ENCODE data around the gene TSPYL6.

Gene TSPYL6

DNA sequence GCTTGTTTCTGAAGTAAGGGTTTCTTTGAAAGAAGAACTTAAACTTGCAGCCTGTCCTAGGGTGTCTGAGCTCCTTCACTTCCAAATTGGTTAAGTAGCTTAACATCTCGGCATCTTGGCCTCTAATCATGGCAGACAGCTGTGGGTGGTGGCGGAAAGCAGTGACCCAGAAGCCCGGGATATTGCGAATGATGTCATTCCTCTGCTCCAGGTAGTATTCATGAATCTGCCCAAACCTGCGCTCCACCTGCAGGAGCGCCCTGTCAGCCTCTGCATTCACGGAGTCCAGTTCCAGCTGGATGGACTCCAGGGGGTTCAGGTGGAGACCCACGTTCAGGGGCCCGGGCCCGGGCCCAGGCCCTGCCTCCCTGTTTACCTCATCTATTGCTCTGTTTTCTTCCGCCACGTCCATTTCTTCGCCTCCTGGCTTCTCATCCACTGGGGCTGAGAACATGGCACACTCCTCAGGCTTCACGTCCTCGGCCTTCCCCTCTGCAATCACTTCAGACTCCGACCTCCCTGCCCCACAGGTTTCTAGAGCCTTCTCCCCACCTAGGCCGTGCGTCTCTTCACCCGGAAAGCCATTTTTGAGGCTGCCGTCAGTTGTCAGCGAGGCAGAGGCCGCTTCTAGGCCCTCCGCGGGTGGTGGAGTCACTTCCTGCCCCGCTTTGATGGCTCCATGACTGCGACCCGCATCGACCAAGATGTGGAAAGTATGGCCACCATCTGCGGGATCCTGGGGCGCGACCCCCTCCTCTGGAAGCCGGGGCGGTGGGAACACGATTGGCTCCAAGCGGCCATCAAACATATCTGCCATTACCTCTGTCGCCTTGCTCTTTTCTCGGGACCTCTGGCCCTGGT is 569 bp downstream of the TSPYL6 start:
- no peak for DNase-seq

DNA sequence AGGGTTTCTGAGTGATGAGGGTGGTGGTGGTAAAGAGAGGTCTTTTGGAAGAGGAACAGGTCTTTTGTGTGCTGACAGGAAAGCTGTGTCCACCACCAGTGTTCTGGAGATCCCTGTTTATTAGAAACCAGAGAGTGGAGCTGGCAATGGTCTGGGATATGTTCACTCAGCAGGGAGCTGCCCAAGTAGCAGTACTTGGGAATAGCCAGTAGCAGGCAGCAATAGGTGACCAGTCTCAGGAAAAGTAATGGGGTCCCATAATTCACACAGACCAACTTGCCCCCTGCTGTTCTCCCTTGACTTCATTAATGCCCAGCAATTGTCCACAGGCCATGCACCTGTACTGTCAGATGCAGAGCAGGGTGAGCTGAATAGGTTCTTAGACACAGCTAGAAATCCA is 1.8 kb downstream of the TSPYL6 start:
- DNase-seq: no peak

DNA sequence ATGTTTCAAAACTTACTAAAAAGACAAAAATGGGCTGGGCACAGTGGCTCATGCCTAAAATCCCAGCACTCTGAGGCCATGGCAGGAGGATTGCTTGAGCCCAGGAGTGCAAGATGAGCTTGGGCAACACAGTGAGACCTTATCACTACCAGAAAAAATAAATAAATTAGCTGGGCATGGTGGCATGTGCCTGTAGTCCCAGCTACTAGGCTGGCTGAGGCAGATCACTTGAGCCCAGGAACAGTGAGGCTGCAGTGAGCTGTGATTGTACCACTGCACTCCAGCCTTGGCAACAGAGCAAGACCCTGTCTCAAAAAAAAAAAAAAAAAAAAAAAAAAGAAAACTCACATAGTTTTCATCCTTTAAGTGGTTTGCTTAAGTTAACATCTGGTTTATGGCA is 6.4 kb downstream of the TSPYL6 start:
- DNase-seq: no peak

DNA sequence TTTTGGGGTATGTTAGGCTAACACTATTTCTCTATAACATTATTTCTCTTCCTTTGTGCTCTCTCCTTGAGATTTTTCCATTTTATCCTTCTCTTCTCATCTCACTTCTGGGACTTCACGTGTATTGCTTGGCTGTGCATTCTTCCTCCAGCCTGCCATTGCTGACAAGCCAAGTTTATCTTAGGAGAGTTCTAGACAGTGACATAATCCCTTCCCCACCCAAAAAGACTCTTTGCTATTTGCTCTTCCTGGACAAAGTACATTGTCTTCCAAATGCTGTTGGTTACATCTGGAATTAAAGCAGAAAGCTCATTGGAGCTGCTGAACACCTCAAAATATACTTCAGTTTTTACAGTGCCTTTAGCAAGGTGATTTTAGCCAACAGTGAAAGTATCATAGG is 8.9 kb downstream of the TSPYL6 start:
- DNase-seq: no peak

DNA sequence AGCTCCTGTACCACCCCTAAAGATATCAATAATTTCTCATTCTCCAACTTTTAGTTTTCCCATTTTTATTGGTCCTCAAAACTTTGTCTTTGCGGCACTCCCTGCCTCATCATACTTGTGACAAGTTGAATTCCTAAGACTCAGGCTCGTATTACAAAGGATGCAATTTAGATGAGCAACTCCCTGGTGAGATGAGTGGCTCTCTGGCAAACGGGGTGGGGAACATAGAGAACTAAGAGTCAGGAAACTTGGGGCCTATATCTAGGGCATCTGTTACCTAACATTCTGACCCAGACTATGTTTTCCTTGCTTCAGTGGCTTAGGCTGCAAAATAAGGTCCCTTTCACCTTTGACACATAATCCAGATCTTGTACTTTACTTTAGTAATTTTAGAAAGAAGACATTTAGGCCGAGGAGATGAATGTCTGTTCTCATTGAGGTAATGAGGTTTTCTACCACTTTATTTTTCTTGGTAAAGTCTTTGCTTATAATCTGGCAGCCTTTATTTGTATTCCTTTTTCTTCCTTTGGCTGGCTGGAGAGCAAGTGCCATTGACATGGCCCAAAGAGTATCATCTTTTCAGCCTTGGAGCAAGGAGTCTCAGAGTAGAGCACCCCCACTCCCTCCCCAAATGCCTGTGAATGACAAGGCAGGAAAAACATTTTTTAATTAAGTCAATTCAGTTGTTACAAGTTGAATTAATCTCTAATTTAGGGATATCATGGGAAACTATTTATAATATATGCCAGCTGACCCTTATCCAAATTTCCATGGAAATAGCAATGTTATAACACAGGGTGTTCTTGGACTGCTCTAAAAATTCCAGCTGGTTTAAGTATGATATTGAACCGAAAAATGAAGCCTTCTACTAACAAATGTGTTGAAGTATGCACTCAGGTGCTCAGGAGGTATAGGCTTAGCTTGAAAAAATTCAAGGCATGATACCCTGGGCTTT is 15.2 kb downstream of the TSPYL6 start:
- DNase-seq: no peak

DNA sequence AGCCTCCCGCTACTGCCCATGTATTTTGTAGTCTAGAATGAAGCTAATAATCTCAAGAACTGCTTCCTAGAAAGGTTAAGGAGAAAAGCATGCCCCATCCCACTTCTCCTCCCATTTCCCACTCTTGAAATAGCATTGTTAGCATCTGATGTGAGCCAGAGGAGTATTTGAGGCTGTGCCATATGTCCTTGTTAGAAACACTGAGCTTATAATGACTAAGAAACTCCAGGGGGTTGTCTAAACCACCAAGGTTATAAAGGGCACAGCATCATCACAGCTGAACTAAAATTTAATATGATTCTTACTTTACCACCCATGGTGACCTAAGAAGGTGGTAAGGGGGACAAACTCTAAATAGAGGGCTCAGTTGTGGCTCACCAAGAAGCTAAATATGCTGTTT is 16.6 kb downstream of the TSPYL6 start:
- DNase-seq: peak; percentile 58

DNA sequence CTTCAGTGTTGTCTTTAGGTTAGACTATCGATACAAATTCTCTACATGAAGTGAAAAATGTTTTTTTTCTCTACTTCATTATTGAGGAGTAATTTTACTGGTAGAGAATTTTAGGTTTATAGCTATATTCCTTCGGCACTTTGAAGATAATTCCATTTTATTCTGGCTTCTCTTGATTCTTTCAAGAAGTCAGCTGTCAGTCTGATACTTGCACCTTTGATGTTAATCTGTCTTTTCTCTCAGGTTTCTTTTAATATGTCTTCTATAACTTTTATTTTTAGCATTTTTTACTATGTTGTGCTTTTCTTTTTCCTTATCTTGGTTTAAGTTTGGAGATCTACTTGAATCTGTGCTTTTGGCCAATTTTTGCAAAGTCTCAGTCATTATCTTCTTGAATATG is 18.6 kb downstream of the TSPYL6 start:
- DNase-seq: no peak

DNA sequence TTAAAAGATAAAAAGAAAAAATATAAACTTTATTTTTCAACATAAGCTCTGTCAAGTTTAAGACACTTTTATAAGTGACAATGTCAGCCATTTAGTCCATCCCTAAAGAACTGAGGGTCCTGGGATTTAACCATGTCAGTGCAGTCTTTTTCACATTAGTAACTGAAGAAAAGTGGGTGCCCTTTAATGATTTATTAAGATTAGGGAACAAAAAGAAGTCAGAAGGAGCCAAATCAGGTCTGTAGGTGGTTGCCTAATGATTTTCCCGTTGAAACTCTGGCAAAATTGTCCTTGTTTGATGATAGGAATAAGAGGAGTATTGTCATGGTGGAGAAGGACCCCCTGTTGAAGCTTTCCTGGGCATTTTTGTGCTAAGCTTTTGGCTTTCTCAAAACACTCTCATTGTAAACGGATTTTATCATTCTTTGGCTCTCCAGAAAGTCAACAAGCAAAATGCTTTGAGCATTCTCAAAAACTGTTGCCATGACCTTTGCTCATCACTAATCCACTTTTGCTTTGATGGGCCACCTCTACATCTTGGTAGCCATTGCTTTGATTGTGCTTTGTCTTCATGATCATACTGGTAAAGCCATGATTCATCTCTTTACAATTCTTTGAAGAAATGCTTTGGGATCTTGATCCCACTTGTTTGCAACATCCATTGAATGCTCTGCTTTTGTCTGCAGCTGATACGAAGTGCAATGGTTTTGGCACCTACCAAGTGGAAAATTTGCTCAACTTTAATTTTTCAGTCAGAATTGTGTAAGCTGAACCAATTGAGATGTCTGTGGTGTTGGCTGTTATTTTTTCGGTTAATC is 22.0 kb downstream of the TSPYL6 start:
- no peak for DNase-seq

DNA sequence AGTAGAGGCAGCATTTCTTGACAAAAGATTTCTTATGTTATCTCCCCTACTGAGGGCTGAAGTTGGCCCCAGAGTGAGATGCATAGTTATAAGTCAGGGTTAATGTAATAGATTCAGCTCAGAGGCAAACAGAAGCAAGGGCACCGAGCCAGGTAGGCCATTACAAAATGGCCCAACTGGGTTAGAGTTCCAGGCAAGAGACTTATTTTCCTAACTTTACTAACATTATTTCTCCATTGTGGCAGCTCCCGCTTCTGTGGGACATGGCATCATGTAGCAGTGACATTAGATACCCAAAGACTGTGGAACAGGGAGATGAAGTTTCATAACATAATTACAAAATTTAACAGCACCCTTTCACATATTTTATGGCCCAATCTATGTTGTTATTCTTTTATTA is 27.1 kb downstream of the TSPYL6 start:
- DNase-seq: no peak

DNA sequence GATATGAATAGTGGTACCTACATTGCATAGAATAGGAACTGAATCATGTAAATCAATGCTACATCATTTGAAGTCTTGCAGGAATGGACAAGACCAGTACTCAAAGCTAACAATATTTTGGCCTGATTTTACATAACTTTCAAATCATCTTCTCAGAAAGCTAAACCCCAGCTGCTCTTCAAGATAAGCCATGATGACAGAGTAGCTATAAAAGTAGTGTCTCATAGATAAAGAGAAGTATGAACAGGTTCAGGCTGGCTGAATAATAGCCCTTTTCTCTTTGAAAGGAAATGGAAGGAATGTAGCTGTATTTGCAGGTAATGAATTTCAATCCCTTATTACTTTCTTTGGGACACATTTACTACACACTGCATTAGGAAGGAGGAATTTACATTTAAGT is 28.2 kb downstream of the TSPYL6 start:
- DNase-seq: no peak

DNA sequence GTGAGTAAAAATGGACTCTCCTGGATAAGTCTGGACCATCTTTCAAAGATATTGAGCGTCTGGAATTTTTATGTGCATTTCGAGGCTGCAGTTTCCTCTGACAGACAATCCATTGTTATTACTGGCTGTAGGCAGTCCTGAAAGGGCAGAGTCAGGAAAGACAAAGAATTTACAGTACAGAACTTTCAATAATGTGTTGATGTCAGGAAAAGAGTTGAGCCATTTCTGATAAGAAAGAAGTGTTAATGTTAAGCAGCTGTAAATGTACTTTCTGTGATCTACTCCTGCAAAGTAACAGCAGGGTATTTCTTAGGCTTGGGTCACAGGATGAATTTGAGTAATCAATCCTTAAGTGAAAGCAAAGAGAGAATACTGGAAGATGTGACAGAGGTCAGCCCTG is 29.8 kb downstream of the TSPYL6 start:
- DNase-seq: no peak

DNA sequence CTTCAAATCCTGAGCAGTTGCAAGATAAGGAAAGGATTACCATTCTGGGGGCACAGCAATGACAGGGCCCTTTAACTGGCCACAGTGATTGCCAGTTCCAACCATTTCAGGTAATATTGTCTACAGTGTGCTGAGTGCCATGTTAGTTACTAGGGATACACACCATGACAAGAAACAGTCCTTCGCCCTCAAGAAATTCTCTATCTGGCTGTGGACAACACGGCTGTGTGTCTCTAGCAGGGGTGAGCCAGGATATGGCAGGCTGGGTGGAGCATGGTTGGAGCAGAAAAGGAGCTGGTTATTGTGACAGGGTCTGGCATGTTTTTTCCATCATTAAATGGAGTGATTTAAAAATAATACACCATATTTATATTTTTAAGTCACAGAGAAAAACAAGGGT is 31.0 kb downstream of the TSPYL6 start:
- no peak for DNase-seq

DNA sequence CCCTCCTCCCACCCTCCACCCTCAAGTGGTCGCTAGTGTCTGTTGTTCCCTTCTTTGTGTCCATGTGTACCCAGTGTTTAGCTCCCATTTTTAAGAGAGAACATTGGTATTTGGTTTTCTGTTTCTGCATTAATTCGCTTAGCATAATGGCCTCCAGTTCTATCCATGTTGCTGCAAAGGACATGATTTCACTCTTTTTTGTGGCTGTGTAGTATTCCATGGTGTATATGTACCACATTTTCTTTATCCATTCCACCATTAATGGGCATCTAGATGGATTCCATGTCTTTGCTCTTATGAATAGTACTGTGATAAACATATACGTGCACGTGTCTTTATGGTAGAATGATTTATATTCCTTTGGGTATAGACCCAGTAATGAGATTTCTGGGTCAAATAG is 42.9 kb downstream of the TSPYL6 start:
- no peak for DNase-seq

DNA sequence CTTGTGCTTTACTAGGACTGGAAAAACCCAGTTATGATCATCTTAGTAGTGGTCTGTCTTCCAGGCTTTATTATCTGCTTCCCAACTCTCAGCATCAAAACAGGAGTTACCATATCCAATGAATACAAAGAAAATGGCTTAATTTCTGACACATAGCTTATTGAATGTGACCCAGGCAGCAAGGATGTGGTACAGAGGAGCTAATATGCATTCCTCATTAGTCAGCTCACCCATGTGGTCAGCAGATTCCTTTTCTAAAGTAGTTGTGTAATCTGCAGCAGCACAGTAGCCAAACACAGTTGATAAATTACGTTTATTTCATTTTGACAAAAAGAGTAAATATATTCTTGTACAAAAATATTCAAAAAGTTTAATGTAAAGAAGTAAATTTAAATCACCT is 43.6 kb downstream of the TSPYL6 start:
- DNase-seq: peak; percentile 95

DNA sequence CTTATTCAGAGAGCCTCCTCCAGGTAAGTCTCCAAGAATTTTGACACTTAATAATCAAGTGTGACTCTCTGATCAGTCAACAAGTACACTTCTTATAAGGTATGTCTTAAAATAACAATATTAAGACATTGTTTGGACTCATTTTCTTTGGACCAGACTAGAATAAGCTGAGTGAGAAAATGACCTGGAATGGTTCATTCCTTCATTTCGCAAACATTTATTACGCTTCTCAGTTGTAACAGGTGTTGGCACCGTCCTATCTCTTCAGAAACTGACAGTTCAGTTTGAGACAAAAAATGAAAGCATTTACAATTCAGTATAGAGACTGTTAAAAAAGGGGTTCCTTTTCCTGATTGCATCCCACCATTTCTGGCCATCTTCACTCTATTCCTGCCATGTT is 46.6 kb downstream of the TSPYL6 start:
- DNase-seq: no peak

DNA sequence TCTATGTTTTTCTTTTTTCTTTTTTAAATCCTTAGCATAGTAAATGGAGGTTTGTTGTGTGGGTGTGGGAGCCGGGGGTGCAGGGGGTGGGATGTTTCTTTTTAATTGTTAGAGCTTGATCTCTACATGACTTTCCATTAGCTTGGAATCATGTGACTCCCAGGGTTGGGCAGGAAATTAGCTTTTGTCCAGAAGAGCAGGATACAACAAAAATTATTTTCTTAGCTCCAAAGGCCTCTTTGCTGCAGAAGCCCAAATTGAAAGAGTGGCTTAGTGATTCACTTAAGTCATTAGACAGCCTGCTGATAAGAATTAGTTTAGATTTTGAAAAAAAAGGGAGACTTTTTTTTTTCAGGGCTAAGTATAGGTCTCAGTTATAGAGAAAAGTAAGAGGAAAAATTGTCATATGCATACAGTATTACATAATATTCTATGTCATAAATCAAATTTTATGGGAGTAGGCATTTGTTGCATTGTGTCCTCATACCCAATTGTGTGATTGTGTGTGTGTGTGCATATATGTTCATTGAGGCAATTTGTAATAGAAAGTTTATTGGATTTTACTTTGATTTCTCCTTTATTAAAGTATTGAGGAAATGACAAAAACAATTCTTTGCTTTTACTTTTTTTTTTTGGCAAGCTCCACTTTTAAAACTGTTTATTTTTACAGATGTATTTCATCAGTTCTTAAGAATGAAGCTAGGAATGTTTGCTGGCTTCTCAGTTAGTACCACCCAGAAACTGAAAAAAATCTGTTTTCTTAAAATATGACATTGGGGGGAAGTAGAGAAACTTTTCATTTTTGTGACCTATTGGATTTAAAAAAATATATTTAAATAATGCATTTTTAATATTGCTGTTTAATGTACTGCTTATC is 47.4 kb downstream of the TSPYL6 start:
- no peak for DNase-seq

DNA sequence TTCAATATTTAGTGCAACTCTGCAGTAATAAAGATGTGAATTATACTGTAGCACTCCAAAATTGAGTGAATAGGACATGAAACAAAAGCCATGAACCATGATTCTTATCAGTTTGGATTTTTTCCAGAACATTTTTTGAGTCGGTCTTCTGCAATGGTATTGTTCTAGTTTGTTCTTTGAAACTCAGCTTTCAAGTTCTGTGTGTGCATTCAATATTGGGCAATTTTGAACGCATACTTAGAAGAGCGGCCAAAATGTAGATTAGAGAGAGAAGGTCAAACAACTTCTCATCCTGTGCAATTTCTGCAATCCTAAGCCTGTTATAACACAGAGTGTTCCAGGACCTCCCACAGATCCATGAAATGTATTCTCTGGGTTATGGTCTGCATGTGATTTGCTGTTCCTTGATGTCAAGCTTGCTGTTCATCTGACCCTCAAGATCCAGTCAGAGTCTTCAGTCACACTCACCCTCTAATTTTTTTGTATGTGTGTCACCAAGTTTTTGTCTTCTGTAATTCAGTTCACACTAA is 48.3 kb downstream of the TSPYL6 start:
- no peak for DNase-seq

DNA sequence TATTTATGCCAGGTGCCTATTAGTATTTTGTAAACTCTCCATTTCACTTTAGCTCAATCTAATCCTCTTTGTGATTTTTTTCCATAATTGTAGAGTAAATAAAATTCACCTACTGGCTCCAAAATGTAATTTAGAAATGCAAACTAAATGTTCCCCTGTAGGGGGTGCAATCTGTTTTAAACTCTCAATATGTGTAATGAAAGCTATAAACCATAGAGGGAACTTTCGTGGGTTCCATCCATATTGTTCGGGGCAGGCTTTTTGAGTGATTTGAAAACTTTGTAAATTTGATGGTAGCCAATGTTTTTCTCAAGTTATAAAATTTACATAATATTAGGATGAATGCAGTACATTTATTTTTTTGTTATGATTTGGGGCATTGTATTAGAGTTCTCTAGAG is 49.4 kb downstream of the TSPYL6 start:
- DNase-seq: no peak

DNA sequence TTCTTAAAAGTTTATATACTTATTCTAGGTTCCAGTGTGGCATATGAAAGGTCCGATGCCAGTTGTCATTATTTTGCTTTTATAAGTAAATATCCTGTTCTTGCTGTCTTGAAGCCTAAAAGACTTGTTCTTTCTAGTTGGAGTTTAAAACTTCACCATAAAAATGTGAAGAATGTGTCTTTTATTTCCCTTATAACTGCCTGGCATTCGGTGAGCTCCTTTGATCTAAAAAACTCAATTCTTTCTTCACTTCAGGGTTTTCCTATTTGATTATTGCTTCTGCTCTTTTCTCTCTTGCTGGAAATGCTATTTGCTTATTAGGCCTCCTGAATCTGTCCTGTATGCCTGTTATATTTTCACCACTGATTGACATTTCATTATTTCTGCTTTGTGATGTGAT is 51.6 kb downstream of the TSPYL6 start:
- DNase-seq: no peak
